Esophagus squamous epithelium (tissue), 5 donors: ENCODE measurements around the gene DUOXA1. TPM values are rescaled to one million over a fixed set of nuclear protein-coding genes. Genes with fewer than 3 reads are reported as not detected.
"Not testable (repeated sequence)": the region's sequence is repeated elsewhere in the genome, so short reads cannot be mapped to it uniquely, and the experiment has no call there.

ENCODE experiments used
- DNase-seq: peaks from one replicate; lab custom pipeline; 2025; lab: John Stamatoyannopoulos, UW
- H3K27ac ChIP-seq, 4 donors: fragments of 200-600 bp; sonication (generic); one replicate each; pipeline ENCODE4 v1.5.1; 2016 to 2019; ENCODE audit warnings: mild to moderate bottlenecking in 1 of 4
- H3K27me3 ChIP-seq, 4 donors: fragments of 200-600 bp; sonication (generic); 1 replicate in 3 of 4; 2 replicates in 1 of 4; pipeline versions ENCODE4 v1.5.1 to v1.6.0; 2017 to 2021; ENCODE audit warnings: antibody characterized with exemption in 1 of 4
- H3K36me3 ChIP-seq, 3 donors: fragments of 200-600 bp; sonication (generic); one replicate each; pipeline ENCODE4 v1.5.1; 2016 to 2019
- H3K4me1 ChIP-seq, 3 donors: fragments of 200-600 bp; sonication (generic); one replicate each; pipeline ENCODE4 v1.5.1; 2017 to 2019
- H3K4me3 ChIP-seq, 4 donors: fragments of 200-600 bp; sonication (generic); 1 replicate in 3 of 4; 2 replicates in 1 of 4; pipeline ENCODE4 v1.5.1; 2016 to 2019; ENCODE audit warnings: mild to moderate bottlenecking in 2 of 4, moderate library complexity in 1 of 4
- H3K9me3 ChIP-seq, 3 donors: fragments of 200-600 bp; sonication (generic); one replicate each; pipeline ENCODE4 v1.5.1; 2016 to 2019
- CTCF ChIP-seq, 6 experiments: fragments of 450-650 bp in 4 of 6; fragments of 200-600 bp in 2 of 6; sonication (generic) in 2 of 6; IDR thresholded peaks; one replicate each; pipeline ENCODE4 v1.5.1; 2016 to 2019; ENCODE audit warnings: antibody characterized with exemption in 6 of 6, mild to moderate bottlenecking in 4 of 6, moderate library complexity in 4 of 6
- POLR2A ChIP-seq, 4 donors: fragments of 450-650 bp; IDR thresholded peaks; one replicate each; pipeline ENCODE4 v1.6.1; 2017; ENCODE audit warnings: antibody characterized with exemption in 4 of 4, mild to moderate bottlenecking in 4 of 4, moderate library complexity in 3 of 4
- WGBS, 2 donors: methylation state at CpG; one replicate each; pipeline ENCODE4 v1.1.5; 2018; 5-methylcytosine and 5-hydroxymethylcytosine counted together
- intact Hi-C: fragments of 100-400 bp; cut with DNase I; formaldehyde crosslinking; loops from one replicate; pipeline ENCODE4 v1.15.0; 2022
- total RNA-seq, 4 donors: library from RNA; depleted of rRNA; stranded (reverse); fragments of >200 nt; gene quantifications; one replicate each; pipeline ENCODE4 v1.1.0, GENCODE V29; 2016
- donor health status: DM: yes; HTN: yes; CAD: no.

The DUOXA1 gene
- total RNA-seq, 4 donors from 2014 or later: 64.0 to 202 (median 134) TPM

GRCh38 chr15:45138814-45139765 is 9.4 kb upstream of the DUOXA1 start:
- H3K4me3 ChIP-seq: no peak overlapping the region
- no peaks in the 10 kb centered on the region for H3K9me3 ChIP-seq
- H3K36me3 ChIP-seq: peaks cover 0 to 97% (median 10%) of the 10 kb centered on the region in 3 donors
- intact Hi-C loops: no loop called here
- H3K4me1 ChIP-seq: peaks cover 0 to 14% (median 6%) of the 10 kb centered on the region in 3 donors
- H3K27me3 ChIP-seq: peaks cover 0 to 57% (median 0%) of the 10 kb centered on the region in 4 donors
- WGBS, 2 donors: 76 to 78% methylated on average over 3 to 5 of the region's 12 CpGs
- TF ChIP-seq CTCF (IDR thresholded peaks at IDR 0.05) (no peak), POLR2A (IDR thresholded peaks at IDR 0.05) (no peak)
- H3K27ac ChIP-seq: no peak overlapping the region
- DNase-seq: no peak

- Histone ChIP-seq H3K27ac (no peak overlapping the region), H3K4me1 (peaks cover 2 to 28% (median 14%) of the 10 kb centered on the region in 3 donors), H3K9me3 (no peaks in the 10 kb centered on the region), H3K27me3 (peaks cover 0 to 64% (median 0%) of the 10 kb centered on the region in 4 donors), H3K4me3 (no peak overlapping the region), H3K36me3 (peaks cover 0 to 97% (median 10%) of the 10 kb centered on the region in 3 donors)
- no peak for TF ChIP-seq POLR2A (IDR thresholded peaks at IDR 0.05)
- no peak for TF ChIP-seq CTCF (IDR thresholded peaks at IDR 0.05)
- no peak for DNase-seq
- intact Hi-C loops: no loop called here
- 86% methylated on average over 7 to 8 of the region's 8 CpGs for WGBS, 2 donors
Observed at GRCh38 chr15:45137703-45138102, 8.0 kb upstream of the DUOXA1 start.

GRCh38 chr15:45136378-45136764 is 6.7 kb upstream of the DUOXA1 start:
- Histone ChIP-seq H3K4me1 (peaks cover 2 to 41% (median 18%) of the 10 kb centered on the region in 3 donors), H3K36me3 (peaks cover 0 to 88% (median 10%) of the 10 kb centered on the region in 3 donors), H3K27me3 (peaks cover 0 to 60% (median 0%) of the 10 kb centered on the region in 4 donors), H3K27ac (no peak overlapping the region), H3K4me3 (no peak overlapping the region), H3K9me3 (no peaks in the 10 kb centered on the region)
- no peak for TF ChIP-seq CTCF (IDR thresholded peaks at IDR 0.05)
- TF ChIP-seq POLR2A (IDR thresholded peaks at IDR 0.05): no peak
- 23 to 51% methylated on average over 8 to 9 of the region's 10 CpGs for WGBS, 2 donors
- intact Hi-C loops: no loop called here
- no peak for DNase-seq

- intact Hi-C loops, DNase-seq, H3K9me3 ChIP-seq, H3K4me3 ChIP-seq, H3K27ac ChIP-seq: not testable (repeated sequence)
- Histone ChIP-seq H3K4me1 (peaks cover 2 to 47% (median 18%) of the 10 kb centered on the region in 3 donors), H3K27me3 (peaks cover 0 to 57% (median 0%) of the 10 kb centered on the region in 4 donors), H3K36me3 (peaks cover 0 to 83% (median 5%) of the 10 kb centered on the region in 3 donors)
- WGBS, 2 donors: 31 to 55% methylated on average over 5 to 6 of the region's 37 CpGs
Observed at GRCh38 chr15:45135705-45136377, 6.2 kb upstream of the DUOXA1 start.

- 40 to 80% methylated on average over 2 to 9 of the region's 57 CpGs for WGBS, 2 donors
- intact Hi-C loops: no loop called here
- H3K27ac ChIP-seq: peak overlapping the region in 2 of 4 donors; percentile 11 to 48
- peaks cover 0 to 62% (median 0%) of the 10 kb centered on the region in 4 donors for H3K27me3 ChIP-seq
- no peaks in the 10 kb centered on the region for H3K9me3 ChIP-seq
- peaks cover 2 to 56% (median 18%) of the 10 kb centered on the region in 3 donors for H3K4me1 ChIP-seq
- TF ChIP-seq CTCF (IDR thresholded peaks at IDR 0.05) (no peak), POLR2A (IDR thresholded peaks at IDR 0.05) (no peak)
- peaks cover 0 to 74% (median 5%) of the 10 kb centered on the region in 3 donors for H3K36me3 ChIP-seq
- peak overlapping the region in 2 of 4 donors; percentile 16 to 49 for H3K4me3 ChIP-seq
- DNase-seq: no peak
Observed at GRCh38 chr15:45134682-45135604, 5.3 kb upstream of the DUOXA1 start.
